RKO (cell line): ENCODE data around the gene RCL1.
"Not testable (repeated sequence)": the region's sequence is repeated elsewhere in the genome, so short reads cannot be mapped to it uniquely, and the experiment has no call there.

ENCODE experiments used
- DNase-seq: peaks from one replicate; pipeline ENCODE4 v3.0.0-alpha.2; 2016; ENCODE audit warnings: low spot score

Gene RCL1

GRCh38 chr9:4883326-4883873 is 90.7 kb downstream of the RCL1 start:
- no peak for DNase-seq

GRCh38 chr9:4886698-4887097 is 94.0 kb downstream of the RCL1 start:
- no peak for DNase-seq

GRCh38 chr9:4887556-4887955 is 94.8 kb downstream of the RCL1 start:
- no peak for DNase-seq

- no peak for DNase-seq
Measured at GRCh38 chr9:4890242-4890641, 97.5 kb downstream of the RCL1 start.

- DNase-seq, result no peak
Measured at GRCh38 chr9:4890929-4891328, 98.2 kb downstream of the RCL1 start.

- DNase-seq, result no peak
Measured at GRCh38 chr9:4891674-4892073, 98.9 kb downstream of the RCL1 start.

- DNase-seq, result no peak
Measured at GRCh38 chr9:4892501-4893194, 99.9 kb downstream of the RCL1 start.

- DNase-seq, result peak; percentile 8
Measured at GRCh38 chr9:4894076-4894475, 101.3 kb downstream of the RCL1 start.

GRCh38 chr9:4899853-4900252 is 107.1 kb downstream of the RCL1 start:
- not testable (repeated sequence) for DNase-seq

GRCh38 chr9:4901401-4902134 is 108.8 kb downstream of the RCL1 start:
- DNase-seq, result not testable (repeated sequence)

GRCh38 chr9:4902135-4902475 is 109.4 kb downstream of the RCL1 start:
- no peak for DNase-seq

GRCh38 chr9:4904322-4905134 is 111.8 kb downstream of the RCL1 start:
- DNase-seq, result no peak

- no peak for DNase-seq
Measured at GRCh38 chr9:4905135-4905490, 112.4 kb downstream of the RCL1 start.
